IMR-90 (cell line): ENCODE measurements around the gene CLMP. TPM values are rescaled to one million over a fixed set of nuclear protein-coding genes. Genes with fewer than 3 reads are reported as not detected.

Source experiments
- ATAC-seq: fragments of 200-7000 bp; cut with Tn5 transposase; 2 replicates; pipeline ENCODE4 v1.9.1; 2020; ENCODE audit warnings: low read depth, mild to moderate bottlenecking, moderate library complexity
- BruUV-seq: library from RNA; stranded (reverse); fragments of 400-500 nt; replicated peaks from 2 replicates; lab custom pipeline; 2021; lab: Mats Ljungman, UMichigan
- CTCF ChIA-PET: fragments of 300-600 bp; formaldehyde crosslinking; extraction: SDS; loops from one replicate; lab custom pipeline; 2021; ENCODE audit warnings: antibody characterized with exemption; lab: Yijun Ruan, JAX
- POLR2A ChIA-PET: fragments of 300-600 bp; sonication (Branson Sonifier 250); formaldehyde crosslinking; loops from one replicate; lab custom pipeline; 2022; ENCODE audit warnings: antibody characterized with exemption; ENCODE audit not compliant: unreplicated experiment; lab: Charles Lee
- DNase-seq: peaks from one replicate; pipeline ENCODE4 v3.0.0; 2013
- H2AFZ ChIP-seq: replicated peaks from 2 replicates; pipeline ENCODE3; 2013; ENCODE audit warnings: low read length, mild to moderate bottlenecking; ENCODE audit not compliant: poor library complexity
- H2AK5ac ChIP-seq: 2 replicates; pipeline ENCODE4 v1.6.1; 2013; ENCODE audit warnings: low read depth, low read length, inconsistent platforms
- H2AK9ac ChIP-seq: replicated peaks from 2 replicates; pipeline ENCODE3; 2013; ENCODE audit warnings: mild to moderate bottlenecking, low read depth, low read length, moderate library complexity; ENCODE audit not compliant: poor library complexity
- H2BK120ac ChIP-seq: 2 replicates; pipeline ENCODE4 v1.6.1; 2013; ENCODE audit warnings: low read depth, low read length, inconsistent platforms
- H2BK15ac ChIP-seq: 3 replicates; pipeline ENCODE4 v1.6.1; 2013; ENCODE audit warnings: low read depth, low read length, inconsistent platforms
- H2BK20ac ChIP-seq: 2 replicates; pipeline ENCODE4 v1.6.1; 2013; ENCODE audit warnings: low read depth, mild to moderate bottlenecking, inconsistent platforms, low read length, moderate library complexity
- H2BK5ac ChIP-seq: 2 replicates; pipeline ENCODE4 v1.6.1; 2013; ENCODE audit warnings: mild to moderate bottlenecking, low read depth, low read length, inconsistent platforms; ENCODE audit not compliant: poor library complexity, severe bottlenecking
- H3K14ac ChIP-seq: replicated peaks from 2 replicates; pipeline ENCODE4 v1.6.1; 2013; ENCODE audit warnings: low read depth, low read length, inconsistent platforms
- H3K18ac ChIP-seq: 2 replicates; pipeline ENCODE4 v1.6.1; 2013; ENCODE audit warnings: low read depth, low read length, control low read depth
- H3K23ac ChIP-seq: 2 replicates; pipeline ENCODE4 v1.6.1; 2013; ENCODE audit warnings: low read depth, low read length, inconsistent platforms
- H3K27ac ChIP-seq: 2 replicates; pipeline ENCODE4 v1.5.1; 2013; ENCODE audit warnings: mild to moderate bottlenecking, control low read depth, low read length; ENCODE audit not compliant: insufficient read depth
- H3K27me3 ChIP-seq: 2 replicates; pipeline ENCODE4 v1.6.1; 2013; ENCODE audit warnings: low read length; ENCODE audit not compliant: control insufficient read depth, insufficient read depth
- H3K36me3 ChIP-seq: 2 replicates; pipeline ENCODE4 v1.6.1; 2013; ENCODE audit warnings: low read length, mixed read lengths; ENCODE audit not compliant: control insufficient read depth, insufficient read depth
- H3K4ac ChIP-seq: 2 replicates; pipeline ENCODE4 v1.6.1; 2013; ENCODE audit warnings: low read depth, low read length, inconsistent platforms
- H3K4me1 ChIP-seq: 2 replicates; pipeline ENCODE4 v1.6.1; 2013; ENCODE audit warnings: low read length, mixed read lengths; ENCODE audit not compliant: control insufficient read depth, insufficient read depth
- H3K4me2 ChIP-seq: 2 replicates; pipeline ENCODE4 v1.6.1; 2013; ENCODE audit warnings: low read depth, mild to moderate bottlenecking, control low read depth, low read length, moderate library complexity
- H3K4me3 ChIP-seq: 2 replicates; pipeline ENCODE4 v1.5.1; 2013; ENCODE audit warnings: low read depth, mild to moderate bottlenecking, control low read depth, low read length, moderate library complexity; ENCODE audit not compliant: insufficient read depth
- H3K56ac ChIP-seq: 2 replicates; pipeline ENCODE4 v1.6.1; 2013; ENCODE audit warnings: low read length, inconsistent platforms; ENCODE audit not compliant: insufficient read depth; ENCODE audit errors: extremely low read depth
- H3K79me1 ChIP-seq, 2 experiments: 2 replicates each; pipeline ENCODE4 v1.6.1; 2013; ENCODE audit warnings: low read length in 2 of 2, inconsistent platforms in 1 of 2, low read depth in 1 of 2
- H3K9ac ChIP-seq: 2 replicates; pipeline ENCODE4 v1.6.1; 2013; ENCODE audit warnings: low read depth, low read length, control low read depth
- H3K9me1 ChIP-seq: 2 replicates; pipeline ENCODE4 v1.6.1; 2013; ENCODE audit warnings: low read length, inconsistent platforms; ENCODE audit not compliant: insufficient read depth
- H3K9me3 ChIP-seq: 2 replicates; pipeline ENCODE4 v1.6.1; 2013; ENCODE audit warnings: low read length; ENCODE audit not compliant: control insufficient read depth, insufficient read depth
- H4K20me1 ChIP-seq: 2 replicates; pipeline ENCODE4 v1.6.1; 2013; ENCODE audit warnings: low read length, inconsistent platforms; ENCODE audit not compliant: insufficient read depth
- H4K5ac ChIP-seq: 2 replicates; pipeline ENCODE4 v1.6.1; 2013; ENCODE audit warnings: mild to moderate bottlenecking, low read depth, low read length, control low read depth
- H4K8ac ChIP-seq, 2 experiments: 2 replicates each; pipeline ENCODE4 v1.6.1; 2013; ENCODE audit warnings: low read depth in 2 of 2, low read length in 2 of 2, control low read depth in 1 of 2, inconsistent platforms in 1 of 2
- H4K91ac ChIP-seq: 2 replicates; pipeline ENCODE4 v1.6.1; 2013; ENCODE audit warnings: low read depth, low read length, inconsistent platforms; ENCODE audit not compliant: insufficient read depth
- BHLHE40 ChIP-seq: fragments of 150-350 bp; IDR thresholded peaks from 2 replicates; pipeline ENCODE4 v1.6.1; 2016; ENCODE audit warnings: mild to moderate bottlenecking, low read depth, low read length
- CTCF ChIP-seq: conservative IDR thresholded peaks from 2 replicates; pipeline ENCODE4 v1.5.1; 2012; ENCODE audit warnings: mild to moderate bottlenecking, low read depth, low read length, improper control_type of control experiment
- FOS ChIP-seq: fragments of 150-350 bp; IDR thresholded peaks from 2 replicates; pipeline ENCODE4 v1.6.1; 2016; ENCODE audit warnings: low read depth, low read length
- MAFK ChIP-seq: IDR thresholded peaks from 2 replicates; pipeline ENCODE4 v1.6.1; 2012; ENCODE audit warnings: low read depth, low read length, improper control_type of control experiment
- RAD21 ChIP-seq: IDR thresholded peaks from 2 replicates; pipeline ENCODE4 v1.6.1; 2012; ENCODE audit warnings: low read length, improper control_type of control experiment
- RCOR1 ChIP-seq: IDR thresholded peaks from 2 replicates; pipeline ENCODE4 v1.6.1; 2012; ENCODE audit warnings: mild to moderate bottlenecking, low read length, improper control_type of control experiment; ENCODE audit not compliant: insufficient replicate concordance
- WGBS, 2 experiments: methylation state at CpG; one replicate each; pipeline versions ENCODE4 v1.1.5 to v1.1.7; 2013; ENCODE audit warnings: missing lambda C conversion rate in 2 of 2; ENCODE audit not compliant: insufficient read length in 1 of 2; ENCODE audit errors: extremely low coverage in 2 of 2; 5-methylcytosine and 5-hydroxymethylcytosine counted together
- dilution Hi-C: fragments of 300-500 bp; cut with HindIII; formaldehyde crosslinking; loops from one replicate; pipeline ENCODE4 v1.14.3; 2018; ENCODE audit warnings: low sequenced_read_pairs; ENCODE audit not compliant: unreplicated experiment
- in situ Hi-C: fragments of 300-500 bp; cut with MboI; formaldehyde crosslinking; loops from 3 replicates; pipeline ENCODE4 v1.14.3; 2019; ENCODE audit warnings: low sequenced_read_pairs, inconsistent platforms, mixed read lengths
- intact Hi-C: fragments of 100-400 bp; cut with micrococcal nuclease; formaldehyde crosslinking; loops from 2 replicates; pipeline ENCODE4 v1.10.0; 2022
- polyA plus RNA-seq, 3 experiments: library from polyadenylated mRNA; depleted of rRNA; stranded (reverse); fragments of >200 nt; gene quantifications; 2 replicates each; pipeline ENCODE4 v1.2.3, GENCODE V29; 2012; ENCODE audit warnings: low replicate concordance in 1 of 3
- total RNA-seq: library from RNA; depleted of rRNA; stranded (reverse); fragments of >200 nt; gene quantifications from 2 replicates; pipeline ENCODE4 v1.2.3, GENCODE V29; 2012

CLMP gene
- total and polyA plus RNA-seq, 2 of the 4 experiments (the other 2 are of a cell fraction), result 54.7 to 95.7 TPM

GRCh38 chr11:123129920-123130319 is 65.1 kb downstream of the CLMP start:
- Histone ChIP-seq H3K9me1 (peaks cover 11% of the 10 kb centered on the region), H3K4me3 (no peak overlapping the region), H3K79me1 (peaks cover 21 to 70% of the 10 kb centered on the region in 2 experiments), H4K20me1 (peaks cover 10% of the 10 kb centered on the region), H2BK120ac (peak overlapping the region; percentile 94), H3K9me3 (no peaks in the 10 kb centered on the region), H3K9ac (0 out of 2 replicates have a peak overlapping the region, but pooled peaks have one; percentile 68), H3K4me1 (peaks cover 8% of the 10 kb centered on the region), H4K91ac (peak overlapping the region; percentile 92), H3K27me3 (no peaks in the 10 kb centered on the region), H3K4me2 (peak overlapping the region; percentile 82), H3K14ac (peak overlapping the region; percentile 95), H2AK9ac (peak overlapping the region; percentile 87), H3K27ac (peak overlapping the region; percentile 96), H4K8ac (peak overlapping the region; percentile 84 to 95), H2BK5ac (peak overlapping the region; percentile 95), H3K56ac (peak overlapping the region; percentile 72), H4K5ac (no peak overlapping the region; the same call in 1 of the 2 replicates), H2BK15ac (peak overlapping the region; percentile 97), H3K36me3 (peaks cover 16% of the 10 kb centered on the region), H2BK20ac (peak overlapping the region; percentile 91; the same call in 1 of the 2 replicates), H2AK5ac (peak overlapping the region; percentile 77), H3K18ac (peak overlapping the region; percentile 75; the same call in 1 of the 2 replicates), H2AFZ (peak overlapping the region; percentile 80), H3K23ac (peak overlapping the region; percentile 99), H3K4ac (peak overlapping the region; percentile 94)
- DNase-seq (peak; percentile 92), ATAC-seq (peak; percentile 86)
- intact Hi-C loops, result no loop called here
- BruUV-seq, result no TSS peak
- WGBS, 2 experiments, result no CpG with 5 or more reads among the region's 3 CpGs
- in situ Hi-C loops, result no loop called here
- TF ChIP-seq FOS (peak; percentile 24; the same call in 1 of the 2 replicates), BHLHE40 (no peak), CTCF (no peak), RAD21 (peak; percentile 14), RCOR1 (no peak), MAFK (peak; percentile 35; the same call in 1 of the 2 replicates)
- POLR2A ChIA-PET, result no interaction called here
- dilution Hi-C loops, result no loop called here
- CTCF ChIA-PET, result interaction anchor here (0.7 kb wide), 1 partner anchor 117 kb away, joined by 3 read pairs; no protein-coding TSS in a partner anchor
